Measurements from ENCODE around the gene RBM10.

RBM10 gene

GRCh38 chrX:47178337-47178736, 33.3 kb downstream of the RBM10 start:
- no peak for DNase-seq

GRCh38 chrX:47179221-47179927, 34.4 kb downstream of the RBM10 start:
- DNase-seq: no peak

DNA sequence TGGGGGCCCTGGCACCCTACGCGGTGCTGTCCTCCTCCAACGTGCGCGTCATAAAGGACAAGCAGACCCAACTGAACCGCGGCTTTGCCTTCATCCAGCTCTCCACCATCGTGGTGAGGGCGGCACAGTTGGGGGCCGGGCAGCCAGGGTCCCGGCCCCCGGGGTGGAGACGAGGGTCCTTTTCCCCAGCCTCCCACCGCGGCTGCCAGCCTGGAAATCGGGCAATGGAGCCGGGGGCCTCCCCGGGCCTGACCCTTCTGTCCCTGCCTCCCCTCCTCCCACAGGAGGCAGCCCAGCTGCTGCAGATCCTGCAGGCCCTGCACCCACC, 34.9 kb downstream of the RBM10 start:
- DNase-seq: no peak

GRCh38 chrX:47180346-47180745, 35.3 kb downstream of the RBM10 start:
- DNase-seq: no peak

DNA sequence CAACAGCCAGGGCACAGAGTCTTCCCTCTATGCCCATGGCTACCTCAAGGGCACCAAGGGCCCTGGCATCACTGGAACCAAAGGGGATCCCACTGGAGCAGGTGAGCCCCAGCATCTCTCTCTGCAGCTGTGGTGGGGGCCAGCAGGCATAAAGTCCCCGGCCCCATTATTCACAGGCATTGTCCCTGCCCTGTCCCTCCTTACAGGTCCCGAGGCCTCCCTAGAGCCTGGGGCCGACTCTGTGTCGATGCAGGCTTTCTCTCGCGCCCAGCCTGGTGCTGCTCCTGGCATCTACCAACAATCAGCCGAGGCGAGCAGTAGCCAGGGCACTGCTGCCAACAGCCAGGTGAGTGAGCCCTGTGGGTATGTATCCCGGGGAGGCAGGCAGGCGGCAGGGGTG, 36.3 kb downstream of the RBM10 start:
- DNase-seq: no peak

GRCh38 chrX:47182106-47182700, 37.2 kb downstream of the RBM10 start:
- DNase-seq: no peak

DNA sequence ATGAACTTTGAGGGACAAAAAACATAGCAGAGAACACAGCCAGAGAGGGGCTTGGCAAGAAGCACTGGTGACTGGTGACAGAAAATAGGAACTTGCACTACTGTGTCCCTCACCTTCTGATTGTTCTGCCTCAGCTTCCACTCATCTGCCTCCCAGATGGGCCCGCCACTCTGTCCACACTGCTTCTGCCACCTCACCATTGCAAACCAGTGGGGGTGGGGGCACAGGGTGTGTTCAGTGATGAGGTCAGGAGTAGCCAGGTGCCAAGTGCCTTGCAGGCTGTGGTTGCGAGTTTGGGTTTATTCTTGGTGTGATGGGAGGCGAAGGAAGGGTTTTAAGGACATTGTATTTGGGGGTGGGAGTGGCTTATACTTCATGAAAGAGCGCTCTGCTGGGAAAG, 39.5 kb downstream of the RBM10 start:
- DNase-seq: no peak

DNA sequence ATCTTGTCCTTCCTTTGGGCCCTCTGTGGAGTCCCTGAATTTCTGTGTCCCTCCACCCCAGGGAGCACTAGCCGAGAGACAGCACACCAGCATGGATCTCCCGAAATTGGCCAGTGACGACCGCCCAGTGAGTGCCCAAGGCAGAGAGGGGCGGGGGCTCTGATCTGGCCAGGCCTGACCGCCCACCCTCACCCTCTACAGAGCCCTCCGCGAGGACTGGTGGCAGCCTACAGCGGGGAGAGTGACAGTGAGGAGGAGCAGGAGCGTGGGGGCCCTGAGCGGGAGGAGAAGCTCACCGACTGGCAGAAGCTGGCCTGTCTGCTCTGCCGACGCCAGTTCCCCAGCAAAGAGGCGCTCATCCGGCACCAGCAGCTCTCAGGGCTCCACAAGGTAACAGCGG, 40.2 kb downstream of the RBM10 start:
- DNase-seq: no peak

DNA sequence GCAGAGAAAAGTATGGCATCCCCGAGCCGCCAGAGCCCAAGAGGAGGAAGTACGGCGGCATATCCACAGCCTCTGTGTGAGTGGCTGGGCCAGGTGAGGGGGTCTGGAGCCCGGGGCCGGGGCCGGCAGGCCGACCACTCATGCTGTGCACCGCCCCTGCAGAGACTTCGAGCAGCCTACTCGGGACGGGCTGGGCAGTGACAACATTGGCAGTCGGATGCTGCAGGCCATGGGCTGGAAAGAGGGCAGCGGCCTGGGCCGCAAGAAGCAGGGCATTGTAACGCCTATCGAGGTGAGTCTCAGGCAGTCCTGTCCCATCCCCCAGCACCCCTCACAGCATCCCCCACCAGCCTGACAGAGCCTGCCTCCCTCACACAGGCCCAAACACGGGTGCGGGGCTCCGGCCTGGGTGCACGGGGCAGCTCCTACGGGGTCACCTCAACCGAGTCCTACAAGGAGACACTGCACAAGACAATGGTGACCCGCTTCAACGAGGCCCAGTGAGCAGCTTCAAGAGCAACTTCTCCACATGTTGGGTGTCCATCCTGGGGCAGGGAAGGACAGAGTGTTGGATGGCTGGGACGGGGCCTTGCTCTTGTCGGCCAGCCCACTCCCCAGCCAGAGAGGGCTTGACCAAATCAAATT, 41.2 kb downstream of the RBM10 start:
- DNase-seq: no peak

- DNase-seq: no peak
Observed at GRCh38 chrX:47187106-47187677, 42.2 kb downstream of the RBM10 start.

DNA sequence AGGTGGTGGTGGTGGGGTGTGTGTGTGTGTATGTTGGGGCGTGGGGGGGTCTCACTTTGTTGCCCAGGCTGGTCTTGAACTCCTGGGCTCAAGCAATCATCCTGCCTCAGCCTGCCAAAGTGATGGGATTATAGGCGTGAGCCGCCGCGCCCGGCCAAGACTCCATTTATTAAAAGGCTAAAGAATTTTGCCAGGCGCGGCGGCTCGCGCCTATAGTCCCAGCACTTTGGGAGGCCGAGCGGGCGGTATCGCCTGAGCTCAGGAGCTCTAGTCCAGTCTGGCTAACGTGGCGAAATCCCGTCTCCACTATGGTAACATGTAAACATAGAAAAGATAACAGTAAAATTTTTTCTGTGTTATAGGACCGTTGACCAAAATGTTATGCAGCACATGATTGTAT, 44.9 kb downstream of the RBM10 start:
- DNase-seq: no peak

DNA sequence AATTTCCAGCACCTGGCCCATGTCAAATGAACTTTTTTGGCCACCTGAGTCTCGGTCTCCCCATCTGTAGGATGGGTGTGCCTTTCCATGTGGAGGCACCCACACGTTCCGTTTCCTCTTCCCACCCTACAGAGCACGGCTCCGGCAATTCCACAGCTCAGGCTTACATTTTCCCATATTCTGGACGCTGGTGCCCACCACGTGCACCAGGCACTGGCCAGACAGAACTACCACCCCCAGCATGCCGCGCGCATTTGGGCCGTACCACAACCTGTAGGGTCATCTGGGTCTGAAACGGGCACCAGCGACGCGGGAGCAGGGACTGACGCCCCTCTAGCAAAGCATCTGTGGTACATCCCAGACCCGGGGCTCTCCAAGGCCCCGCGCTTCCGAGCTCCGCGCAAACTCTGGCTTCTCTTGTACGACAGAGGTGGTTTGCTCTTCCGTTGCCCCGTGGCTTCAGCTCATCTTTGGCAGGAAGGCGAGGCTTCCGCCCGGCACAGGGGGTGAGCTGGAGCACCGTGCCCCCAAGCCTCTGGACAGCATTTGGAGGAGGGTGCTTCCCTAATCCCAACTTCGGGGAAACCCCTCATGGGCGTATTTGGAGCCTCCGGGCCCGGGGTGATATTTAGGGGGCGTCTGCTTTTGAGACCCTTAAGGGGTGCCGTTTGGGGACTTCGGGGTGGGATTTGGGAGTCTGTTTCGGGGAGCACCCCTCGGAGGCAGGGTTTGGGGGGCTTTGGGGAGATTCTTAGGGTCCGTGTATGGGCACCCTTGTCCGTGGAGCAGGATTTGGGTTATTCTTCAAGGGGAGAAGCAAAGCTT, 45.6 kb downstream of the RBM10 start:
- DNase-seq: peak; percentile 89

DNA sequence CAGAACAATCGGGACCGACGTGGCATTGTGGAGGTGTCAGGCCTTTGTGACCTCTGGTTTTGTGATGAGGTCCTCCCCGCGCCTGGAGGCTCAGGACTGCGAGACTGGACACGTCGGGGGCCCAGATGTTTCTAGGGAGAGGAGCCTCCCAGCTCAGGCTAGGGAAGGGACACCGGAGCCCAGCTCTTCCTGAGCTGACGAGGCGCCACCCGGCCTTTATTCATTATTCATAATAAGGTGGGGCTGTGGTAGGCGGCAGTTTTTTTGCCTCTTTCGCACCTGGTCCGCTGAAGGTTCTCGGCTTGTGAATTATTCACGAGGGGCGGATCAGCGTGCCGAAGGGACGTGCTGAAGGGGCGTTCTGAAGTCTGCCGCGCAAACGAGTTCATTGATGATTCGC, 46.3 kb downstream of the RBM10 start:
- peak; percentile 55 for DNase-seq

DNA sequence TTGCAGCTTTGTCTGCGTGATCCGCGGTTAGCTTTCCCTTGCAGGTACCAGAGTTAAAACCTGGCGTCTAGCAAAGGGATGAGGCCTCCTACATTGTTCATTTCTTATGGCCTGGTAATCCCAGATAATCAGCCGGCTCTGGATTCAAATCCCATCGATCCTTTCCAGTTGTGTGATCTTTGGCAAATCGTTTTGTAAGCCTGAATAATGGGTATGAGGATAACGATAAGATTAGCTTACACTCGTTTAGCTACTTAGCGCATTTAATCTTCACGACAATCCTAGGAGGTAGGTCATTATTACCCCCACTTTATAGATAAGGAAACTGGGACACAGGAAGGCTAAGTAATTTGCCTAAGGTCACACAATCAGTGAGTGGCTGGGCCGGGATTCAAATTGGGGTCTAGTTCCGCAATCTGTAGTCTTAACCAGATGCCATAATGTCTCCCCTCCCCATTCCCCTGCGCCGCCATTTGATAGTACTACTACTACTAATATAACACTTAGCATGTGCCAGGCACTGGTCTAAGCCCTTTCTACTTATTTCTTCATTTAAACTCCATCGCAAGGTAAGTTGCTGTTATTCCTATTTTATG, 46.9 kb downstream of the RBM10 start:
- DNase-seq: no peak

- DNase-seq: peak; percentile 95
Observed at GRCh38 chrX:47193475-47194193, 48.6 kb downstream of the RBM10 start, which contains the start of gene UBA1. UBA1 (plus strand) TSS chrX:47193829; CDS start chrX:47198803, 4,974 bp downstream.

- DNase-seq: no peak
Observed at GRCh38 chrX:47194194-47194787, 49.3 kb downstream of the RBM10 start.

GRCh38 chrX:47196098-47196497, 51.1 kb downstream of the RBM10 start:
- DNase-seq: no peak

DNA sequence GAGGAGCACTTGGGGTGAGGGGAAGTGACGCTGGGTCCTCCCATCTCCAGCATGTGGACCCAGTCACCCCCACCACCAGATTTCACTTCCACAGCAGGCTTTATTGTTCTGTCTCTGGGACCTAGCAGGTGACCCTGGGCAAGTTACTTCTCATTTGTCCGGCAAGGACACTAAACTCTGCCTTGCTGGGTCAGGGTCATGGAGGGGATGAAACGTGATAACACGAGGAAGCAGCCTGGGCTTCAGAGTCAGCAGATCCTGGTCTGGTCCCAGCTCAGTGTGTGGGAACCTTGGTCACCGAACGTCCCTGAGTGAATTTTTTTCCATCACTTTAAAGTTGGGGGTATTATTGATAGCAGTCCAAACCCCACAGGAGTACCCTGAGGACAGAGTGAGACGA, 52.5 kb downstream of the RBM10 start:
- DNase-seq: no peak

GRCh38 chrX:47198026-47198686, 53.1 kb downstream of the RBM10 start:
- DNase-seq: no peak

DNA sequence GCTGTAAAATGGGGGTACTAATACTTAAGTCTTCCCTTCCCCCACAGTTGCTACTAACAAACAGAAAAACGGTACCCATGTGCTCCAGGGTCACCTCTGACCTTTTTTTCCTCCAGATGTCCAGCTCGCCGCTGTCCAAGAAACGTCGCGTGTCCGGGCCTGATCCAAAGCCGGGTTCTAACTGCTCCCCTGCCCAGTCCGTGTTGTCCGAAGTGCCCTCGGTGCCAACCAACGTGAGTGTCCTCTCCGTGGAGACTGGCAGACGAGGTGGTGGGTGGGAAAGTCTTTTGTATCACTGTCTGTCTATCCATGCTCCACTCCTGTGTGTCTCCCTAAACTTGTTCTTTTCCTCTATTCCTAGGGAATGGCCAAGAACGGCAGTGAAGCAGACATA, 53.7 kb downstream of the RBM10 start:
- no peak for DNase-seq

DNA sequence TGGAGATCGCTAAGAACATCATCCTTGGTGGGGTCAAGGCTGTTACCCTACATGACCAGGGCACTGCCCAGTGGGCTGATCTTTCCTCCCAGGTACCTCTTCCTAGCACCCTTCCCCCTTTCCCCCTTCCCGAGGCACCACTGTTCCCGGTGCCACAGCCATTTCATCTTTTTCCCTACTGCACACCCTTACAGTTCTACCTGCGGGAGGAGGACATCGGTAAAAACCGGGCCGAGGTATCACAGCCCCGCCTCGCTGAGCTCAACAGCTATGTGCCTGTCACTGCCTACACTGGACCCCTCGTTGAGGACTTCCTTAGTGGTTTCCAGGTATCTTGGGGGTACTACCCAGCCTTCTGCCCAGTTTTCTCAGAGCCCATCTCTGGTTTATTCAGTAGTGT, 54.3 kb downstream of the RBM10 start:
- DNase-seq: no peak
